Activated CD4-positive, alpha-beta T cell treated with anti-CD3 and anti-CD28 coated beads, Interleukin-2, Interleukin-4, amounts not matched to agents 100 ng/mL and 50 ng/mL, durations not matched to agents 16 hours and 8 hours (primary cell): ENCODE measurements around the gene PTPRH.
A peak's percentile ranks its signal among the peaks of the same experiment; 100 is the strongest.
"Not testable (repeated sequence)": the region's sequence is repeated elsewhere in the genome, so short reads cannot be mapped to it uniquely, and the experiment has no call there.

Source experiments
- DNase-seq: peaks from one replicate; pipeline ENCODE4 v3.0.0-alpha.2; 2020; ENCODE audit warnings: low spot score

Gene PTPRH

DNA sequence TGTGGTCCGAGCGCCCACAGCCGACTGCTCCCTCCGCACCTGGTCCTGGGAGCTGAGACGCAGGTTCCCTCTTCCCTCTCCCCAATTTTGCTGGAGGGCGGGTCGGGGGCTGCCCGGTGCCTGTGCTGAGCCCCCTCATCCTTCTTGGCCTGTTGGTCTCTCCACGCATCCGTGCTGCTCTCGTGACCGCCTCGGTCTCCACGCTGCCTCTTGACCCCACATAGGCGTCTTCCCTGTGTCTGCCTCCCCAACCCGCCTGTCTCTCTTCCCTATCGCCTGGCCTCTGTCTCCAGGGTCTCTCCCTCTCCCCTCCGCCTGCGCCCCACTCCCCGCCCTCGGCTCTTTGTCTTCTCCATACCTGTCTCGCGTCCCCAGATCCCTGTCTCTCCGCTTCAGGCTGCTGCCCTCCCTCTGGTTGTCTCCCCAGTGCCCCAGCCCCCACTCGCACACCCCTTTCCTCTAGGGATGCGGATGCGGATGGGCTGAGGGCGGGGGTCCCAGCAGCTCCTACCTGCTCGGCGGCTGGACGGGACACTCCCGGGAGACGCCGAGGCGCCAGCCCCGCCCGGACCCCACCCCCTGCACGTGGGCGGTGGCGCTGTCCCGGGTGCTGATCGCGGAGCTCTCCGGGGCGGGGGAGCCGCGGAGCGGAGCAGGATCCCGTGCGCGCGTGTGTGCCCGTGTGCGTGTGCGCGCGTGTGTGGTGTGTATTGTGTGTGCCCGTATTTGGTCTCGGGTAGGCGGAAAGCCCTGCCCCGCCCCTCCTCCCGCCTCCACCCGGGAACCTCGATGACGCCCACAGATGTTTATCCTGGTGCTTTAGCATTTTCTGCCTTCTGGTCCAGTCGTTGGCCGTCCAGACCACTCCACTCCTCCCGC, 29.5 kb downstream of the PTPRH start, which contains the start of gene SYT5:
Gene SYT5 (minus strand): TSS at position 684 of the 879 bp plus-strand sequence. CDS start 1,248 bp downstream, outside the sequence.
- no peak for DNase-seq

DNA sequence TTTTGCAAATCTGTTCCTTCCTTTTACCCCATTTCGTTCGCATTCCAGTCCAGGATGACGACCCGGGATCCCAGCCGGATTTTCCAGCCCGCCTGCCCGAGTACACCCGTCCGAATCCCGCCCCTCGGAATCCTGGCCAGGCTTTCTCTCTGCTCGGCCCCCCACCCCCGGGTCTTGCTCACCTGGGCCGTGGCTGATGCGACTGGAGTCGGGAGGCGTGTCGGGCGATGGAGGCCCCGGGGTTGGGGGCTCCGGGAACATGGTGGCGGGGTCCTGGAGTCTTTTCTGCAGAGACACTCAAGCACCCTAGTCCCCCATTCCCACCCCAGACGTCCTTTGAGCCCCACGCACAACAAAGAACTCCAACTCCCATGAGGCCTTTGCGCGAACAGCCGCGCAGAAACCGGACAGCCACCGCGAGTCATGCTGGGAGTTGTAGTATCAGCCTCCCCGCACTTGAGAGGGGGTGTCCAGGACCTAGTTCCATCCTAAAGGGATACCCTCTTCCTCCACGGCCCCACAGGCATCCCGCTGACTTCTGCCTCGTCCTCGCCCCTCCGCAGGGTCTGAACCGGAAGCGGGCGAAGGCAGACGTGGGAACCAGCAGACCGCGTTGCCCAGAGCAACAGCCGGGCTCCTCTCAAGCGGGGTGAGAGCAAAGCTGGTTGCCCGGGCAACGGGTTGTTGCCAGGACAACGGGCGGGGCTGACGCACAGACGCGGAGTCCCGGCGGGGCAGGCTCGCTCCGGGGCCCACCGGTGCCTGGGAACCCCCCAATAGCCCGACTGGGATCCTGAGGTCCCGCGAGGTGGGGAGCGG, 30.3 kb downstream of the PTPRH start:
- peak; percentile 82 for DNase-seq

DNA sequence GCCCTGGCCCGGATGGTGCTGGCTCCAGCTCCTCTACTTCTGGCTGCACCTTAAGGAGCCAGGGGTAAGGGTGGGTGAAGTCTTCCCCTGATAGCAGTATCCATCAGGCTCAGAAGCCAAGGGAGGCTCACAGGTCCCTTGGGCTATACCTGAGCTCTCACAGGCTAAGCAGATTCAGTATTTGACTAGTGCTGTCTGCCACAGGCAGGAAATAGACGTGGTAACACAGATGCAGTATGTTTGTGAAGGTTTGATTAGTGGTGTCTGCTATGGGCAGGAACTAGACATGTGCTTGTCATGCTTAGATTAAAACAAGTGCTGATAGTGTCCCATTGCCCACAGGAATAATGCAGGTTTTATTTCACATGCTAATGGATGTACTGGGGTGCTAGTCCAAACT, 33.2 kb downstream of the PTPRH start:
- DNase-seq = peak; percentile 16

DNA sequence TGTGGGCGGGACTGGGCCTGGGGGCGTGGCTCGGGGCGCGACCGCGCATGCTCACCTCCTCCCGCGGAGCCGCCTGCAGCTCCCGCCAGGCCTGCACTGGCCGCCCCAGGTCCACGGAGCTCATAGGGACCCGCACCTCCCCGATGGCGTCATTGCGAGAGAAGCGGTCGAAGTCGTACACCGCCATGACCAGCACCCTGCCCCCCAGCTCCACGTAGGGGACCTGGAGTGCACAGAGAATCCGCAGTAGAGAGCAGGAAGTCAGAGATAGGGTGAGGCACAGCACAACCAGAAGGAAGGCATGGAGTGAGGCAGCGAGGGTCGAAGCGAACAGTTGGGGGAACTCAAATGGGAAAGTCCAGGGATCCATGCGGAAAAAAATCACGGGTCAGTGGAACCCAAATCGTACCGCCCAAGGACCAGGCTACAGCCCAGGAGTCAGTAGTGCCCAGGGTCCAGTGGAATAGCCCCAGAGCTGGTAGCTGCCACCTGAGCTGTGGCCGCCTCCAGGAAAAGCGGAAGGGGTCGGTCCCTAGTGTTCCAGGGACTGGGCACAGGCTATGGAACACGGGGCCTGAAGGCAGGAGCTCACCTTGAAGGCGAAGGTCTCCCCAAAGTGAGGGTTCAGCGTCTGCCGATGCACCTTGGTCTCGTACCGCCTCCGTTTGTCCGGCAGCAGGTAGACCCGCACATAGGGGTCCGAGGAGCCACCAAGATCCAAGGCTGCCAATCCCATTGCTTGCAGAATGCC, 34.0 kb downstream of the PTPRH start:
- no peak for DNase-seq

- DNase-seq = no peak
Observed at GRCh38 chr19:55174425-55175116, 34.7 kb downstream of the PTPRH start.

GRCh38 chr19:55173714-55174409, 35.4 kb downstream of the PTPRH start:
- peak; percentile 40 for DNase-seq

GRCh38 chr19:55173186-55173713, 36.1 kb downstream of the PTPRH start:
- no peak for DNase-seq

GRCh38 chr19:55172741-55173140, 36.6 kb downstream of the PTPRH start:
- no peak for DNase-seq

DNA sequence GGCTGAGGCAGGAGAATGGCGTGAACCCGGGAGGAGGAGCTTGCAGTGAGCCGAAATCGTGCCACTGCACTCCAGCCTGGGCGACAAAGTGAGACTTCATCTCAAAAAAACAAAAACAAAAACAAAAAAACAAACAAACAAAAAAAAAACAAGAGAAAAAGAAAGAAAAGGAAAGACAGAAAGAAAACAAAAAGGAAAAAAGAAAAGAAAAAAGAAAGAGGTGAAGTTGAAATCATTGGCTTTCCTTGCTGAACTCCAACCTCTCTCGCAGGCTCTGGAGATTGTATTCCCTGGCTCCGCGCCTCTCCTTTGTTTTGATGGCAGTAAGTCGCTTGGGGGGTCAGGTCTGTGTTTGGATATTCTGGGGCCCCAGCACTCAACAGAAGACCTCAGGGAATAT, 37.0 kb downstream of the PTPRH start:
- not testable (repeated sequence) for DNase-seq

GRCh38 chr19:55171440-55171839, 37.9 kb downstream of the PTPRH start:
- no peak for DNase-seq

DNA sequence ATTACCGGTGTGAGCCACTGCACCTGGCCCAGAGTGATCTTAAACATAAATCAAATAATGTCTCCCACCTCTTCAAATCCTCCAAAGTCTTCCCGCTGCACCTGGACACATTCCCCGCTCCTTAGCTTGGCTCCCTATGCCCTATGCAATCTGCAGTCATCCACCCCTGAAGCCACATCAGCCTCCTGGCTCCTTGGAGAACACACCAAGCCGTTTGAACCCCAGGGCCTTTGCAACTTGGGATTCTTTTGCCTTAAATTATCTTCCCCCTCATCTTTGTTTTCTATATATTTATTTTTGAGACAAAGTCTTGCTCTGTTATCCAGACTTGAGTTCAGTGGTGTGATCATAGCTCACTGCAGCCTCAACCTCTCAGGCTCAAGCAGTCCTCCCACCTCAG, 40.2 kb downstream of the PTPRH start:
- no peak for DNase-seq

GRCh38 chr19:55166530-55167268, 42.6 kb downstream of the PTPRH start, which contains the start of gene DNAAF3:
Gene DNAAF3 (minus strand): TSS chr19:55166613. CDS start chr19:55166413, 200 bp downstream.
- DNase-seq = peak; percentile 88

DNA sequence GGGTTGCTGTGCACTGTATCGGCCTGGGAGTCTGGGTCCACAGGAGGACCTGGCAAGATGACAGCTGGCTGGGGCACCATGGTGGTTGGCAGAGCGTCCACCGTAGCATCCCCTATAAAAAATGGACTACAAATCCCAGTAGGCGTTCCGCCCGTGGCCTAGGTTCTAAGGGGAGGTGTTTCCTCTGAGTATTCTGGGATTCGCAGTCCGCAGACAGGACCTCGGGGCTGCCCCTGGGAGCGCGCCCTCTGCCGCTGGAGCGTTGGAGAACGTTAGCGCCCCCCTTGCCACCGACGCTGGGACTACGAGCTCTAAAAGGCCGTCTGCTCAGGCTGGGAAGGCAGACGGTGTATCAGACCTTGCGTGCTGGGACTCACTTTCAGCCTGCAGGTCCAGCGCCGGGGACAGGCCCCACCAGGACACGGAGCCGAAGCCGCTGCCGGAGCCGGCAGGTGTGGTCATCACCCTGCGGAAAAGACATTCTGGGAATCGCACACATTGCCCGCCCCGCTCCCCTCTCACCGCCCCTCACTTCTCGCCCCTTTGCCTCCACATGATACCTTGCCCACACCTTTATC, 43.3 kb downstream of the PTPRH start:
- DNase-seq = peak; percentile 35

DNA sequence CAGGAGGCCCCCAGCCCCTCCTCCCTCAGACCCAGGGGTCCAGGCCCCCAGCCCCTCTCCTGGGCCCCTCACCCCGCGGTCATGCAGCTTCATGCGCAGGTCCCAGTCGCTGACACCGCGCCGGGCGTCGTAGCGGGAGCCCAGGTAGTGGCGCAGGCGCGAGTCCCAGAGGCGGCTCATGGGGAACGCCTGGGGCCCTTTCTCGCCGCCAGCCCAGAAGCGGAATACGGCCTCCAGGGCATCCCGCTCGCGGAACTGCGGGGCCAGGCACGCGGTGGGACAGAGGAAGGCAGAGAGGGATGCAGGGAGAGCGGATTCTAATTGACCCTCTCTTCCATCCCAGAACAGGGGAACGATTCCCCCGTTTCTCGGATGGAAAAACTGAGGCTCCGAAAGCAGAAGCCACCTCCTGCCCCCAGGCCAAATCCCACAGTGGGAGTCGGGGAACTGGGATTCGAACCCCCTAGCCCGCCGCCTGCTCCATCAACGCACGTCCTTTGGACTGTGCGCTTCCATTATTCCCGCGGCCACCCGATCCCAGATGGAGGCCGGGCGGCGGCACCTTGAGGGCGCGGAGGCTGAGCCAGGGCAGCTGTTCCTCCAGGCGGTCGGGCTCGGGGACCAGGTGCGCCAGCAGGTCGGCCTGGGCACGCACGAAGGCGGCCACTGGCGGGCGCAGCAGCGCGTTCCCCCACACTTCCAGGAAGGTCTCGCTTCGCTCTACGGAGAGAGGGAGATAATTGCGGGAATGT, 47.6 kb downstream of the PTPRH start:
- no peak for DNase-seq

DNA sequence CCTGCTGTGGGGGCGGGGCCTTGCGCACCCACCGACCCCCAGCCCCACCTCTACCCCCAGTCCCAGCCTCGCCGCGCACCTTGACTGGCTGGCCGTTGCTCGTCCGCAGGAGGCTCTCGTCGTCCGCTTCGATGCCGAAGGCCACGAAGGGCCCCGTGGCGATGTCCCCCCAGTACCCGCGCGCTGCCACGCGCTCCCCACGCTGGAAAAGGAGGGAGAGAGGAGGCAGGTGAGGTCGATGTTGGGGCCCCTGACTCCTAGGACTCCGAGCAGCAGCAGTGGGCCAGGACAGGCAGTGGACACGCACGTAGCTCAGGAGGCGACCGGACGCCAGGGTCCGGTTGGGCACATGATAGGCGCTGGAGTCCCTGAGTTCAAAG, 48.3 kb downstream of the PTPRH start:
- DNase-seq = no peak

- DNase-seq = peak; percentile 93
Observed at GRCh38 chr19:55160128-55160985, 48.9 kb downstream of the PTPRH start.

DNA sequence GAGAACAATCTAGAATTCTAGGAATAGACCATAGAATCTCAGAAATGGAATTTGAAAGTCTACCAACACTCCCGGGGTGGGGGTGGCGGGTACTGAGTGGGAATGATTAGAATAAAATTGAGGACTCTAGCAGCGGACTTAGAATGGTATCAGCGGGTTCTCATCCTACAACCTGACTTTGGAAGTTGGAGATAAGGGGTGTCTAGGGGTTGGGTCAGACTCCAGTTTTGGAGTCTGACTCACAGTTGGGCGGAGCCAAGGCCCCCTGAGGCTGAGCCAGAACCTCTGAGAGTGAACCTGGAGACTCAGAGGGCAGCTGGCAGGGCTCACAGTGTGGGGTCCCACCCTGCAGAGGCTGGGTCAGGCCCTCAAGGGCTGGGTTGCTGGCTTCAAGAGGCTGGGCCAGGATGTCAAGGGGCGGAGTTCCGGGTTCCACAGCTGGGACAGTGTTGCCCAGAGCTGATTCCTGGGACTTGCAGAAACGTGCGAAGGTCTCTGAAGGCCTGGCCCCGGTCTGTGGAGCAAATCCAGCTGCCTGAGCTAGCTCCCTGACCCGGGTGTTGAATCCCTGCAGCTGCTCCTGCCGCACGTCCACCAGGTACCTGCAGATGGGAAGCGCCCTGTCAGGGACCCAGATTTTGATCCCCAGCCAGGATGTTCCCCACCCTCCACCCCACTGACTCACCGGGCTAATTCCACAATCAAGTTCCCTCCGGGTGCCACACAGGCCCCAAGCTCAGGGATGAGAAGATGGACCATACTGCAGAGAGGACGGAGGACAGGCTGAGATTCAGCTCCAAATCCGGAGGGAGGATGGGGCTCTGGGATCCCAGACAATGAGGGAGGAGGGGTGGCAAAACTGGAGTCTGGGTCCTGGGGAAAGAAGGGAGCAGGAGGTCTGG, 50.2 kb downstream of the PTPRH start:
- DNase-seq = no peak
